Neural progenitor cell (in vitro differentiated cells): Measurements from ENCODE around the gene TNNI3. TPM values are rescaled to one million over a fixed set of nuclear protein-coding genes. Genes with fewer than 3 reads are reported as not detected.
A peak's percentile ranks its signal among the peaks of the same experiment; 100 is the strongest.

ENCODE experiments used
- DNase-seq: peaks from one replicate; pipeline ENCODE4 v3.0.0-alpha.2; 2016; ENCODE audit warnings: low spot score
- H2AFZ ChIP-seq: fragments of 200-600 bp; sonication (generic); replicated peaks from 2 replicates; pipeline ENCODE4 v1.6.1; 2016; ENCODE audit warnings: antibody characterized with exemption
- H3F3A ChIP-seq: fragments of 200-600 bp; sonication (generic); 2 replicates; pipeline ENCODE4 v1.6.1; 2016; ENCODE audit warnings: antibody characterized with exemption, low read depth
- H3K27ac ChIP-seq: fragments of 200-600 bp; sonication (generic); 2 replicates; pipeline ENCODE4 v1.5.1; 2016; ENCODE audit warnings: mild to moderate bottlenecking
- H3K27me3 ChIP-seq: fragments of 200-600 bp; sonication (generic); 2 replicates; pipeline ENCODE4 v1.6.1; 2016; ENCODE audit warnings: mild to moderate bottlenecking, moderate library complexity
- H3K36me3 ChIP-seq: fragments of 200-600 bp; sonication (generic); 2 replicates; pipeline ENCODE4 v1.5.1; 2016
- H3K4me1 ChIP-seq: fragments of 200-600 bp; sonication (generic); 2 replicates; pipeline ENCODE4 v1.6.1; 2016; ENCODE audit warnings: mixed run types
- H3K4me2 ChIP-seq: fragments of 200-600 bp; sonication (generic); 2 replicates; pipeline ENCODE4 v1.6.1; 2016
- H3K4me3 ChIP-seq: fragments of 200-600 bp; sonication (generic); 2 replicates; pipeline ENCODE4 v1.5.1; 2016
- H3K79me2 ChIP-seq: fragments of 200-600 bp; sonication (generic); 2 replicates; pipeline ENCODE4 v1.6.1; 2016; ENCODE audit warnings: low read depth
- H3K9ac ChIP-seq: fragments of 200-600 bp; sonication (generic); 2 replicates; pipeline ENCODE4 v1.6.1; 2016
- H3K9me3 ChIP-seq: fragments of 200-600 bp; sonication (generic); 2 replicates; pipeline ENCODE4 v1.5.1; 2016; ENCODE audit warnings: low read depth
- H4K20me1 ChIP-seq: fragments of 200-600 bp; sonication (generic); 2 replicates; pipeline ENCODE4 v1.6.1; 2016; ENCODE audit warnings: low read depth
- H3K27ac Mint-ChIP-seq: 3 replicates; pipeline ENCODE4 v1.8.0; 2021; ENCODE audit warnings: mixed read lengths
- H3K27me3 Mint-ChIP-seq: 2 replicates; pipeline ENCODE4 v1.8.0; 2022; ENCODE audit warnings: low read depth, mild to moderate bottlenecking, inconsistent platforms, moderate library complexity, mixed read lengths; ENCODE audit not compliant: insufficient read depth
- H3K36me3 Mint-ChIP-seq: 3 replicates; pipeline ENCODE4 v1.8.0; 2021; ENCODE audit warnings: mixed read lengths
- H3K4me1 Mint-ChIP-seq: 3 replicates; pipeline ENCODE4 v1.8.0; 2021; ENCODE audit warnings: mixed read lengths
- H3K4me3 Mint-ChIP-seq: 3 replicates; pipeline ENCODE4 v1.8.0; 2021; ENCODE audit warnings: mild to moderate bottlenecking, moderate library complexity, mixed read lengths
- H3K9me3 Mint-ChIP-seq: 3 replicates; pipeline ENCODE4 v1.8.0; 2020; ENCODE audit warnings: mixed read lengths
- CTCF ChIP-seq: fragments of 200-600 bp; sonication (generic); IDR thresholded peaks from 2 replicates; pipeline ENCODE4 v1.5.1; 2017; ENCODE audit warnings: antibody characterized with exemption, mild to moderate bottlenecking
- EZH2 ChIP-seq: fragments of 200-600 bp; sonication (generic); IDR thresholded peaks from 2 replicates; pipeline ENCODE4 v1.6.1; 2017; ENCODE audit warnings: antibody characterized with exemption, mild to moderate bottlenecking, moderate library complexity
- EZH2phosphoT487 ChIP-seq: fragments of 200-600 bp; sonication (generic); IDR thresholded peaks from 2 replicates; pipeline ENCODE4 v1.6.1; 2017; ENCODE audit warnings: antibody characterized with exemption
- total RNA-seq: library from RNA; depleted of rRNA; stranded (reverse); fragments of >200 nt; gene quantifications from 2 replicates; pipeline ENCODE4 v1.2.3, GENCODE V29; 2015; ENCODE audit warnings: low replicate concordance

TNNI3 gene
- total RNA-seq, 1 donor from 2014 or later, result 22.2 TPM

- peaks cover 2% of the 10 kb centered on the region for H3K27me3 Mint-ChIP-seq
Observed at GRCh38 chr19:55132453-55133129, 24.9 kb downstream of the TNNI3 start.

GRCh38 chr19:55131421-55131820 lies 26.1 kb downstream of the TNNI3 start:
- no peaks in the 10 kb centered on the region for H4K20me1 ChIP-seq
- H3K9me3 Mint-ChIP-seq, result no peaks in the 10 kb centered on the region
- no peak overlapping the region for H3K4me3 ChIP-seq
- H2AFZ ChIP-seq, result no peak overlapping the region
- H3K9me3 ChIP-seq, result no peaks in the 10 kb centered on the region
- peaks cover 24% of the 10 kb centered on the region for H3K4me1 Mint-ChIP-seq
- peaks cover 11% of the 10 kb centered on the region for H3F3A ChIP-seq
- no peaks in the 10 kb centered on the region for H3K4me1 ChIP-seq
- H3K27ac Mint-ChIP-seq, result no peak overlapping the region
- no peak for DNase-seq
- no peak overlapping the region for H3K9ac ChIP-seq
- no peak overlapping the region for H3K4me2 ChIP-seq
- H3K27me3 ChIP-seq, result no peaks in the 10 kb centered on the region
- H3K36me3 Mint-ChIP-seq, result no peaks in the 10 kb centered on the region
- no peak overlapping the region for H3K4me3 Mint-ChIP-seq
- TF ChIP-seq EZH2, result no peak
- no peak for TF ChIP-seq EZH2phosphoT487
- no peak for TF ChIP-seq CTCF
- no peaks in the 10 kb centered on the region for H3K36me3 ChIP-seq
- H3K27ac ChIP-seq, result no peak overlapping the region
- no peaks in the 10 kb centered on the region for H3K79me2 ChIP-seq
- H3K27me3 Mint-ChIP-seq, result peaks cover 5% of the 10 kb centered on the region

More at GRCh38 chr19:55132453-55133129, 24.9 kb downstream of the TNNI3 start:
- H3K4me1 Mint-ChIP-seq, result peaks cover 27% of the 10 kb centered on the region
- H3K9me3 ChIP-seq, result no peaks in the 10 kb centered on the region
- H3K9me3 Mint-ChIP-seq, result no peaks in the 10 kb centered on the region
- no peak overlapping the region for H3K27ac Mint-ChIP-seq
- no peaks in the 10 kb centered on the region for H3K36me3 ChIP-seq
- no peak for DNase-seq
- no peaks in the 10 kb centered on the region for H4K20me1 ChIP-seq
- no peaks in the 10 kb centered on the region for H3K36me3 Mint-ChIP-seq
- H3K9ac ChIP-seq, result no peak overlapping the region
- no peaks in the 10 kb centered on the region for H3K4me1 ChIP-seq
- no peak overlapping the region for H3K4me3 ChIP-seq
- TF ChIP-seq CTCF, result no peak
- TF ChIP-seq EZH2, result no peak
- TF ChIP-seq EZH2phosphoT487, result no peak
- no peak overlapping the region for H3K4me2 ChIP-seq
- H3K4me3 Mint-ChIP-seq, result peak overlapping the region; percentile 5
- H3K79me2 ChIP-seq, result no peaks in the 10 kb centered on the region
- peaks cover 11% of the 10 kb centered on the region for H3F3A ChIP-seq
- H3K27ac ChIP-seq, result no peak overlapping the region
- H3K27me3 ChIP-seq, result no peaks in the 10 kb centered on the region
- no peak overlapping the region for H2AFZ ChIP-seq

GRCh38 chr19:55119053-55119452 lies 38.5 kb downstream of the TNNI3 start:
- Histone ChIP-seq H3F3A (peaks cover 27% of the 10 kb centered on the region), H4K20me1 (peaks cover 30% of the 10 kb centered on the region), H3K9ac (no peak overlapping the region), H3K36me3 (no peaks in the 10 kb centered on the region), H3K4me1 (peaks cover 13% of the 10 kb centered on the region), H3K4me2 (peak overlapping the region; percentile 85), H2AFZ (peak overlapping the region; percentile 88), H3K4me3 (peak overlapping the region; percentile 80), H3K9me3 (no peaks in the 10 kb centered on the region), H3K27me3 (no peaks in the 10 kb centered on the region), H3K79me2 (peaks cover 30% of the 10 kb centered on the region), H3K27ac (no peak overlapping the region)
- H3K27me3 Mint-ChIP-seq, result peaks cover 11% of the 10 kb centered on the region
- H3K4me3 Mint-ChIP-seq, result peak overlapping the region; percentile 98
- no peaks in the 10 kb centered on the region for H3K36me3 Mint-ChIP-seq
- H3K27ac Mint-ChIP-seq, result no peak overlapping the region
- TF ChIP-seq EZH2phosphoT487 (no peak), CTCF (no peak), EZH2 (no peak)
- no peak for DNase-seq
- peaks cover 40% of the 10 kb centered on the region for H3K4me1 Mint-ChIP-seq
- H3K9me3 Mint-ChIP-seq, result no peaks in the 10 kb centered on the region
